OCI-LY1 (cell line): Measurements from ENCODE around the gene RPS6KA2.

Experiments used
- H2AFZ ChIP-seq: fragments of 200-600 bp; sonication (generic), shearing (Covaris generic); 2 replicates; pipeline ENCODE4 v1.6.0; 2014; ENCODE audit warnings: antibody characterized with exemption, mild to moderate bottlenecking, low read length
- H3F3A ChIP-seq: fragments of 200-600 bp; sonication (generic), shearing (Covaris generic); 2 replicates; pipeline ENCODE4 v1.6.0; 2014; ENCODE audit warnings: mild to moderate bottlenecking, antibody characterized with exemption, low read length, moderate library complexity; ENCODE audit not compliant: insufficient read depth
- H3K27ac ChIP-seq: fragments of 200-600 bp; sonication (generic); 2 replicates; pipeline ENCODE4 v1.5.1; 2014; ENCODE audit warnings: low read length, mixed run types, mild to moderate bottlenecking, low read depth; ENCODE audit not compliant: poor library complexity, severe bottlenecking
- H3K27me3 ChIP-seq: fragments of 200-600 bp; sonication (generic); 2 replicates; pipeline ENCODE4 v1.6.0; 2014; ENCODE audit warnings: antibody characterized with exemption, mild to moderate bottlenecking, low read length, moderate library complexity; ENCODE audit not compliant: insufficient read depth
- H3K36me3 ChIP-seq: fragments of 200-600 bp; sonication (generic); 2 replicates; pipeline ENCODE4 v1.6.1; 2014; ENCODE audit warnings: mild to moderate bottlenecking, antibody characterized with exemption, low read length, moderate library complexity, mixed read lengths; ENCODE audit not compliant: insufficient read depth
- H3K4me1 ChIP-seq: fragments of 200-600 bp; sonication (generic); 2 replicates; pipeline ENCODE4 v1.5.1; 2014; ENCODE audit warnings: mild to moderate bottlenecking, low read length, moderate library complexity; ENCODE audit not compliant: insufficient read depth, severe bottlenecking
- H3K4me2 ChIP-seq: fragments of 200-600 bp; sonication (generic), shearing (Covaris generic); 2 replicates; pipeline ENCODE4 v1.6.1; 2014; ENCODE audit warnings: low read length
- H3K4me3 ChIP-seq: fragments of 200-600 bp; sonication (generic); 2 replicates; pipeline ENCODE4 v1.5.1; 2014; ENCODE audit warnings: low read length, low read depth, mild to moderate bottlenecking, mixed read lengths; ENCODE audit not compliant: poor library complexity, severe bottlenecking
- H3K79me2 ChIP-seq: fragments of 200-600 bp; shearing (Covaris generic); 2 replicates; pipeline ENCODE4 v1.6.1; 2016; ENCODE audit warnings: mixed run types, low read length, mixed read lengths; ENCODE audit not compliant: insufficient read depth
- H3K9ac ChIP-seq: fragments of 200-600 bp; sonication (generic), shearing (Covaris generic); 2 replicates; pipeline ENCODE4 v1.6.1; 2014; ENCODE audit warnings: mild to moderate bottlenecking, low read length, mixed read lengths
- H3K9me2 ChIP-seq: fragments of 200-600 bp; sonication (generic), shearing (Covaris generic); 2 replicates; pipeline ENCODE4 v1.6.1; 2014; ENCODE audit warnings: low read depth, mild to moderate bottlenecking, low read length, mixed read lengths
- H3K9me3 ChIP-seq: fragments of 200-600 bp; shearing (Covaris generic); 2 replicates; pipeline ENCODE4 v1.6.1; 2014; ENCODE audit warnings: low read length, mixed read lengths
- H4K20me1 ChIP-seq: fragments of 200-600 bp; sonication (generic), shearing (Covaris generic); 2 replicates; pipeline ENCODE4 v1.6.0; 2016; ENCODE audit warnings: mild to moderate bottlenecking, low read length; ENCODE audit not compliant: insufficient read depth
- EZH2 ChIP-seq: fragments of 200-600 bp; sonication (generic), shearing (Covaris generic); IDR thresholded peaks from 2 replicates; pipeline ENCODE4 v1.8.0; 2017; ENCODE audit warnings: borderline replicate concordance, mixed run types, mild to moderate bottlenecking, antibody characterized with exemption, low read length, moderate library complexity, mixed read lengths
- TF ChIP-seq, protein P1 (sequence below): fragments of 200-600 bp; sonication (generic), shearing (Covaris generic); IDR thresholded peaks from 2 replicates; pipeline ENCODE4 v1.5.1; 2017; ENCODE audit warnings: mild to moderate bottlenecking, antibody characterized with exemption, low read length, moderate library complexity, mixed read lengths

RPS6KA2 gene

DNA sequence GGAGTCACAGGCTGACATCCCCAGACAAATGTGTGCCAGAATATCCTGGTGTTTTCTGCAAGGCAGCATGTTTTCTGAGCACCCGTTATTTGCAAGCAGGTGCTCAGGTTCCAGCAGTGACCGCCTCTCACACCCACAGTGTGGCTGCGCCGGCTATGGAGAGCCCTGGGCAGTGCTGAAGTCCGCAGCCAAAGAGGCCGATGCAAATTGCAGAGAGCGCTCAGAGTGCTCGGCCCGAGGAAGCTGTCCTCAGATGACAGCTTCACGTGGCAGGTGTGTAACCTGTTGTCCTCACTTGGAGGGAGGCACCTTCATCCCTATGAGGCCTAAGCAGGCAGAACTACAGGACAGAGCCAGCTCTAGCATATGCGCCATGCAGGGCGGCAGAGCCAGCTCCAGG is 220.9 kb downstream of the RPS6KA2 start:
- no peaks in the 10 kb centered on the region for H3K9me2 ChIP-seq
- H3K27ac ChIP-seq = no peak overlapping the region
- no peak overlapping the region for H2AFZ ChIP-seq
- H3K36me3 ChIP-seq = no peaks in the 10 kb centered on the region
- H3K4me2 ChIP-seq = no peak overlapping the region
- H3K4me3 ChIP-seq = no peak overlapping the region
- TF ChIP-seq EZH2 = no peak
- TF ChIP-seq, protein P1, sequence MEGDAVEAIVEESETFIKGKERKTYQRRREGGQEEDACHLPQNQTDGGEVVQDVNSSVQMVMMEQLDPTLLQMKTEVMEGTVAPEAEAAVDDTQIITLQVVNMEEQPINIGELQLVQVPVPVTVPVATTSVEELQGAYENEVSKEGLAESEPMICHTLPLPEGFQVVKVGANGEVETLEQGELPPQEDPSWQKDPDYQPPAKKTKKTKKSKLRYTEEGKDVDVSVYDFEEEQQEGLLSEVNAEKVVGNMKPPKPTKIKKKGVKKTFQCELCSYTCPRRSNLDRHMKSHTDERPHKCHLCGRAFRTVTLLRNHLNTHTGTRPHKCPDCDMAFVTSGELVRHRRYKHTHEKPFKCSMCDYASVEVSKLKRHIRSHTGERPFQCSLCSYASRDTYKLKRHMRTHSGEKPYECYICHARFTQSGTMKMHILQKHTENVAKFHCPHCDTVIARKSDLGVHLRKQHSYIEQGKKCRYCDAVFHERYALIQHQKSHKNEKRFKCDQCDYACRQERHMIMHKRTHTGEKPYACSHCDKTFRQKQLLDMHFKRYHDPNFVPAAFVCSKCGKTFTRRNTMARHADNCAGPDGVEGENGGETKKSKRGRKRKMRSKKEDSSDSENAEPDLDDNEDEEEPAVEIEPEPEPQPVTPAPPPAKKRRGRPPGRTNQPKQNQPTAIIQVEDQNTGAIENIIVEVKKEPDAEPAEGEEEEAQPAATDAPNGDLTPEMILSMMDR = no peak
- no peaks in the 10 kb centered on the region for H3K79me2 ChIP-seq
- H3K9me3 ChIP-seq = no peaks in the 10 kb centered on the region
- no peak overlapping the region for H3K9ac ChIP-seq
- no peaks in the 10 kb centered on the region for H4K20me1 ChIP-seq
- H3K27me3 ChIP-seq = no peaks in the 10 kb centered on the region
- H3K4me1 ChIP-seq = no peaks in the 10 kb centered on the region
- no peaks in the 10 kb centered on the region for H3F3A ChIP-seq

DNA sequence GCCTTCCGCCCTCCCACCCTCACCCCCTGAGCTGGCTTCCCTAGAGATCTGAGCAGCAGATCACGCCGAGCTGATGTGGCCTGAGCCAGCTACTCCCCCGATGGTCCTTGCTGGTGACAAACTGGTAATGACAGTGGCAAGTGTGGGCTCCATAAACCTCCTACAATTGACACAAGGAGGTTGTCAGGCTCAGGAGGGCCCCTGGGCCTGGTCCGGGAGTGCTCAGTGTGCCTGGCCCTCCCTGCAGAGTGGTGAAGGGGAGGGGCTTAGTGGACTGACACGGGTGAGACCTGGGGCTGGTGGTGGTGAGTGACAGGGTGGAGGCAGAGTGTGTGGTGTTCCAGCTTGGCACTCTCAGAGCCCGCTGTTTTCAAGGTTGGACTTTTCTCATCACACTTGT is 221.7 kb downstream of the RPS6KA2 start:
- H3K79me2 ChIP-seq = no peaks in the 10 kb centered on the region
- no peaks in the 10 kb centered on the region for H3K27me3 ChIP-seq
- no peak overlapping the region for H3K27ac ChIP-seq
- H4K20me1 ChIP-seq = no peaks in the 10 kb centered on the region
- no peaks in the 10 kb centered on the region for H3K4me1 ChIP-seq
- no peaks in the 10 kb centered on the region for H3K9me2 ChIP-seq
- no peaks in the 10 kb centered on the region for H3K9me3 ChIP-seq
- no peak overlapping the region for H2AFZ ChIP-seq
- H3K36me3 ChIP-seq = no peaks in the 10 kb centered on the region
- H3F3A ChIP-seq = no peaks in the 10 kb centered on the region
- no peak overlapping the region for H3K9ac ChIP-seq
- H3K4me2 ChIP-seq = no peak overlapping the region
- H3K4me3 ChIP-seq = no peak overlapping the region
- no peak for TF ChIP-seq EZH2
- TF ChIP-seq, protein P1 = no peak

DNA sequence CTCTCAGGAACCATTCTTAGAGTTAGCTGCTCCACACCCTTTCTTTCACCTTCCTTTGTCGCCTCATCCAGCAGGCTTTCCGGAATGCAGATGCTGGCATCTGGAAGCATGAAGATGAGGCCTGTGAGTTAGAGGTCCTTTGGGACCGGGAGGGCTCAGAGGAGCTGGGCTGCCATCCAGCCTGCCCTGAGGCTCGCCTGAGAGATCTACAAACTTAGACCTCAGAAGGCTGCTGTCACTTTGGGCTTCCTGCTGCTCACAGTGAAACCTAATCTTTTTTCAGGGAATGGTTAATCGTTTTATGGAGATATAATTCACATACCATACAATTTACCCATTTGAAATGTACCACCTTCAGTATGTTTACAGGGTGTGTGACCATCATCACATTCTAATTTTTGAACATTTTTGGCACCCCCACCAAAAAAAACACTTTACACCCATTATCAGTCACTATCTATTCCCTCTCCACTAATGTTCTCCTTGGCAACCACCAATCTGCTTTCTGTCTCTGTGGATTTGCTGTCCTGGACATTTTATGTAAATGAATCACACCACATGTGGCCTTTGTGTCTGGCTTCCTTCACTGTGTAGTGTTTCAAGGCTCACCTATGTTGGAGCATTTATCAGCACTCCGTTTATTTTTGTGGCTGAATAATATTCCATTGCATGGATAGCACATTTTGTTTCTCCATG is 224.3 kb downstream of the RPS6KA2 start:
- Histone ChIP-seq H3K9me2 (no peaks in the 10 kb centered on the region), H3F3A (no peaks in the 10 kb centered on the region), H3K9me3 (no peaks in the 10 kb centered on the region), H3K4me3 (no peak overlapping the region), H3K27ac (no peak overlapping the region), H3K4me2 (no peak overlapping the region), H2AFZ (no peak overlapping the region), H4K20me1 (no peaks in the 10 kb centered on the region), H3K36me3 (no peaks in the 10 kb centered on the region), H3K79me2 (no peaks in the 10 kb centered on the region), H3K9ac (no peak overlapping the region), H3K4me1 (no peaks in the 10 kb centered on the region), H3K27me3 (no peaks in the 10 kb centered on the region; the same call in 1 of the 2 replicates)
- TF ChIP-seq, protein P1 = no peak
- no peak for TF ChIP-seq EZH2
